ENCODE results near the gene CFL1.

DNA sequence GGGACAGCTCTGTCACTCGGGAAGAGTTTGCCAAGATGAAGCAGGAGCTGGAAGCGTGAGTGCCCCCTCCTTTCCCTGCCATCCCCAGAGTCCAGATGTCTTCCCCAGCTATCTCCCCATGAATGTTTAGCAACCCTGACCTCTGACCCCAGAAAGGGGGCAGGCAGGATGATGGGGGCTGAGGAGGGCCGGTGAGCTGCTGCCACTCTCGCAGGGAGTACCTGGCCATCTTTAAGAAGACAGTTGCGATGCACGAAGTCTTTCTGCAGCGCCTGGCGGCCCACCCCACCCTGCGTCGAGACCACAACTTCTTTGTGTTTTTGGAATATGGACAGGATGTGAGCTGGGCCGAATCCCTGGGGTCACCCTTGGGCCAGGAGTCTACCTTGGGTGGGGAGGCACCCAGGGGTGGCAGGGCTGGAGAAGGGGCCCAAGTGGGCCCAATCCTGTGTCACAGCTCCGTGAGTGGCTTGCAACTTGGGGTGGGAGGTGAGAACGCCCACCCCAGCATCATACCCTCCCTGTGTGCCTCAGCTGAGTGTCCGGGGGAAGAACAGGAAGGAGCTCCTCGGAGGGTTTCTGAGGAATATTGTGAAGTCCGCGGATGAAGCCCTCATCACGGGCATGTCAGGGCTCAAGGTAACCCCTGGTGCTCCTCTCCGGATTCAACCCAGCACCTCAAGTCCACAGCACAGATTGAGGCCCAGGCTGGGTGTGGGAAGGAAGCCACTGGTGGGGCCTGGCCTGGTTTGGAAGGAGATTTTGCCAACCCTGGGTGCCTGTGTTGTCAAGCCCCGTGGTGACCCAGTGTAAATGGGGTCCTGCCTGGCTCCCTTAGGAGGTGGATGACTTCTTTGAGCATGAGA is 7.5 kb downstream of the CFL1 start:
- TF ChIP-seq, protein P1, sequence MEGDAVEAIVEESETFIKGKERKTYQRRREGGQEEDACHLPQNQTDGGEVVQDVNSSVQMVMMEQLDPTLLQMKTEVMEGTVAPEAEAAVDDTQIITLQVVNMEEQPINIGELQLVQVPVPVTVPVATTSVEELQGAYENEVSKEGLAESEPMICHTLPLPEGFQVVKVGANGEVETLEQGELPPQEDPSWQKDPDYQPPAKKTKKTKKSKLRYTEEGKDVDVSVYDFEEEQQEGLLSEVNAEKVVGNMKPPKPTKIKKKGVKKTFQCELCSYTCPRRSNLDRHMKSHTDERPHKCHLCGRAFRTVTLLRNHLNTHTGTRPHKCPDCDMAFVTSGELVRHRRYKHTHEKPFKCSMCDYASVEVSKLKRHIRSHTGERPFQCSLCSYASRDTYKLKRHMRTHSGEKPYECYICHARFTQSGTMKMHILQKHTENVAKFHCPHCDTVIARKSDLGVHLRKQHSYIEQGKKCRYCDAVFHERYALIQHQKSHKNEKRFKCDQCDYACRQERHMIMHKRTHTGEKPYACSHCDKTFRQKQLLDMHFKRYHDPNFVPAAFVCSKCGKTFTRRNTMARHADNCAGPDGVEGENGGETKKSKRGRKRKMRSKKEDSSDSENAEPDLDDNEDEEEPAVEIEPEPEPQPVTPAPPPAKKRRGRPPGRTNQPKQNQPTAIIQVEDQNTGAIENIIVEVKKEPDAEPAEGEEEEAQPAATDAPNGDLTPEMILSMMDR (IDR thresholded peaks at IDR 0.05 in 4 of 5, conservative IDR thresholded peaks at IDR 0.05 in 1 of 5) = no peak
- TF ChIP-seq POLR2A (IDR thresholded peaks at IDR 0.05) = no peak
